IPS-NIHi7 (cell line): Measurements from ENCODE around the gene ECE1.
A peak's percentile ranks its signal among the peaks of the same experiment; 100 is the strongest.

ENCODE experiments used
- DNase-seq: peaks from one replicate; pipeline ENCODE4 v3.0.0; 2012; ENCODE audit warnings: mixed read lengths; ENCODE audit errors: extremely low spot score

ECE1 gene

GRCh38 chr1:21289700-21290545 is at the start of gene ECE1:
Gene ECE1 (minus strand): TSS chr1:21290463. CDS start chr1:21290414, 49 bp downstream.
- peak; percentile 92 for DNase-seq

- DNase-seq: no peak
These were observed 49.3 kb upstream of the ECE1 start for GRCh38 chr1:21339356-21340229.

- no peak for DNase-seq
These were observed 48.5 kb upstream of the ECE1 start for GRCh38 chr1:21338573-21339355.

DNA sequence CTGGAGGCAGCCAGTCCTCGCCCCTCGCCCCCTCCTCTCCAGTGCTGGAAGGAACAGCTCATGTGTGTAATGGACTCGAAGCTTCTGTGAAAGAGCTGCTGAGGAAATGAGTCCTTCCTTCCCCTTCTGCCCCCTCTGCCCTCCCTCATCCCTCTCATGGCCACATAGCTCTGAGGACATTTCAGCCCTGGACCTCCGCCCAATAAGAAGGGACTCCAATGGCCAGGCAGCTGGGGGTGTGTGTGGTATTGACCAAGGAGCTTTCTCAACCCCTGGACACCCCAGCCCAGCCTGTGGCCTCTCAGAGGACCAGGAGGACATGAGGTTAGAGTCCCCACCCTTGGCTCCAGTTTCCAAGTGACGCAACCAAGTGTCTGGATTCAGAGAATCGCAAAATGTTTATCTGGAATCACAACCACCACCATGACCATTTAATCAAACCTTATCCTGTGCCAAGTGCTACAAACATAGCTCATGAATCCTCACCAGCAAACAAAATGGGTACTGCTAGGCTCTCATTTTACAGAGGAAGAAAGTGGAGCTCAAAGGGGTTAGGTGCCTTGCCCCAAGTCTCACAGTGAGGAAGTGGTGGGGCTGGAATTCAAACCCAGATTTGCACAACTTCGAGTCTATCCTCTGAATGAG is 47.8 kb upstream of the ECE1 start:
- DNase-seq: no peak

GRCh38 chr1:21337454-21337927 is 47.2 kb upstream of the ECE1 start:
- no peak for DNase-seq

GRCh38 chr1:21337010-21337437 is 46.8 kb upstream of the ECE1 start:
- no peak for DNase-seq

GRCh38 chr1:21335750-21336224 is 45.5 kb upstream of the ECE1 start:
- no peak for DNase-seq

GRCh38 chr1:21335088-21335691 is 44.9 kb upstream of the ECE1 start:
- no peak for DNase-seq

- DNase-seq: peak; percentile 78
These were observed 44.2 kb upstream of the ECE1 start for GRCh38 chr1:21334214-21335087.

GRCh38 chr1:21333824-21334213 is 43.6 kb upstream of the ECE1 start:
- no peak for DNase-seq

DNA sequence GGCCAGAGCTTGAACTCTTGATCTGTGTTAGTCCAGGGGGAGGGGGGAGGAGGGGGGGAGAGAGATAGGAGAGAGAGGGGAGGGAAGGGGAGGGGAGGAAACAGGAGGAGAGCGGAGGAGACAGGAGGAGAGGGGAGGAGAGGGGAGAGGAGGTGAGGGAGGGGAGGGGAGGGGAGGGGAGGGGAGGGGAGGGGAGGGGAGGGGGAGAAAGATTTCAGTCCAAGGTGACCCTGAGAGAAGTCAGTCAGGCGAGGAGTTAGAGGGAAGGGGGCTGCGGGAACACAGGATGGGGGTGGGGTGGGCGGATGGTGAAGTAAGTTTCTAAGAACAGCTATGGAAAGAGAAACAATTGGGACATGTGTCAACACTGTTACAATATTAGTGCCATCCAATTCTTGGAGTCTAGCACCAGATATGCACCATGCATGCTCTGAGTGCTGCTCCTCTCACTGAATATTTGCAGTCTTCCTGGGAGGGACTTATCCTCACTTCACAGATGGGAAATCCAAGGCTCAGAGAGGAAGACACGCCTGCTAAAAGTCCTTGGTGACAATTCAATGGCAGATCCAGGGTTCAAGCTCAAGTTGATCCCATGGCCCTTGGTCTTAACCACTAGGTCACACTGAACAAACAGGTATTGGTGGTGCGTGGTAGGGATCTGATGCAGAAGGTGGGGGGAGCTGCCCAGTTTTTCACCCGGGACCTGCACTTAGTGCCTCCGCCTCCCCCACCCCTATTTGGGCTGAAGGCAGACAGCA is 42.5 kb upstream of the ECE1 start:
- no peak for DNase-seq

- no peak for DNase-seq
These were observed 41.7 kb upstream of the ECE1 start for GRCh38 chr1:21331752-21332478.

DNA sequence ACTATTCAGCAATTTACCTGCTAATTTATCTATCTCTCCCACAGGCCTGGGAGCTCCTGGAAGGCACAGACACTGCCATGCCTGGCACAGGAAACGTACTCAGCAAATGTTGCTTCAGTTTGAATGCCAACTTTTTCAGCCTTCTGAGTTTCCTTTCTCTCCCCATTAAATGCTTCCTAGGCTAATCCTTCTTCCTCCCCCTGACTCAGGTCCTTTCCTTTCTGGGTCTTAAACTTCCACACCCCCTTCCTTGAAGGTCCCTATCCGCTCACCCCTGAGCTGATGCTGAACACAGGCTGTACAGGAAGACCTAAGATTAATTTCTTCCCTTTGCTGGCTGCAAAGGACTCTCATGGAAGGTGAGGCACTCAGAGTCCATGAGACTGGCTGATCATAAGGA is 40.3 kb upstream of the ECE1 start:
- no peak for DNase-seq

- no peak for DNase-seq
These were observed 39.1 kb upstream of the ECE1 start for GRCh38 chr1:21329209-21329844.

- no peak for DNase-seq
These were observed 37.5 kb upstream of the ECE1 start for GRCh38 chr1:21327566-21328323.

- no peak for DNase-seq
These were observed 36.6 kb upstream of the ECE1 start for GRCh38 chr1:21326861-21327344.
